Kidney (tissue), 14 donors: Measurements from ENCODE around the gene UBE4B. TPM values are rescaled to one million over a fixed set of nuclear protein-coding genes. Genes with fewer than 3 reads are reported as not detected.

Source experiments
- DNase-seq, 5 donors: peaks; one replicate each; pipeline ENCODE4 v3.0.0-alpha.2; 2013 to 2020
- FAIRE-seq: peaks from 2 replicates; lab custom pipeline; 2012; peaks lifted over from hg19 to GRCh38; lab: Jason Lieb, UNC
- H3K27ac ChIP-seq, 2 donors: one replicate each; pipeline ENCODE4 v1.7.0; 2013; ENCODE audit warnings: low read depth in 2 of 2, low read length in 2 of 2, inconsistent platforms in 1 of 2
- H3K27me3 ChIP-seq: one replicate; pipeline ENCODE4 v1.7.1; 2013; ENCODE audit warnings: low read length, inconsistent platforms; ENCODE audit not compliant: control insufficient read depth, insufficient read depth
- H3K36me3 ChIP-seq, 3 donors: one replicate each; pipeline versions ENCODE4 v1.7.0 to v1.7.1; 2013; ENCODE audit warnings: low read length in 3 of 3, control low read depth in 1 of 3, inconsistent platforms in 1 of 3; ENCODE audit not compliant: insufficient read depth in 3 of 3, control insufficient read depth in 2 of 3
- H3K4me1 ChIP-seq, 3 donors: one replicate each; pipeline versions ENCODE4 v1.7.0 to v1.7.1; 2013; ENCODE audit warnings: low read length in 3 of 3, inconsistent platforms in 1 of 3, low read depth in 1 of 3; ENCODE audit not compliant: control insufficient read depth in 2 of 3, insufficient read depth in 2 of 3
- H3K4me3 ChIP-seq, 3 donors: one replicate each; pipeline versions ENCODE4 v1.7.0 to v1.8.1; 2013; ENCODE audit warnings: low read length in 3 of 3, control low read depth in 1 of 3, inconsistent platforms in 1 of 3
- H3K9ac ChIP-seq, 3 donors: one replicate each; pipeline versions ENCODE4 v1.7.0 to v1.7.1; 2013; ENCODE audit warnings: low read length in 3 of 3, control low read depth in 1 of 3, inconsistent platforms in 1 of 3
- H3K9me3 ChIP-seq, 3 donors: one replicate each; pipeline versions ENCODE4 v1.7.0 to v1.7.1; 2013; ENCODE audit warnings: low read length in 3 of 3, control low read depth in 1 of 3, inconsistent platforms in 1 of 3; ENCODE audit not compliant: control insufficient read depth in 2 of 3, insufficient read depth in 1 of 3
- intact Hi-C: fragments of 100-400 bp; cut with DNase I; formaldehyde crosslinking; loops from one replicate; pipeline ENCODE4 v1.11.1; 2022
- polyA plus RNA-seq: library from polyadenylated mRNA; stranded (reverse); fragments of 350-450 nt; fragmentation: Illumina TruSeq; extraction: RNeasy Lipid Tissue Mini Kit (QIAGEN cat#74804); gene quantifications from one replicate; pipeline ENCODE4 v1.2.3, GENCODE V29; 2014; ENCODE audit warnings: low read depth, low replicate concordance; ENCODE audit not compliant: insufficient read depth
- total RNA-seq: library from RNA; stranded (reverse); fragmentation: NEBNext Ultra II Directional; extraction: Animal tissue kit (Norgen Biotek cat#: 25700); gene quantifications from one replicate; pipeline ENCODE4 v1.2.1, GENCODE V29; 2021
- TF ChIP-seq, protein P1 (sequence below): IDR thresholded peaks from 3 replicates; pipeline ENCODE4 v1.5.1; 2012; ENCODE audit warnings: mild to moderate bottlenecking, moderate library complexity, borderline replicate concordance; ENCODE audit not compliant: insufficient read depth; ENCODE audit errors: extremely low read depth
- donor health status: control.
- donor health status: control.
- donor health status: control.
- donor health status: control.
- donor health status: control.
- donor health status: DM: yes; HTN: yes; CAD: no.
- donor health status: Normal renal cell carcinoma (clear cell type).

Gene UBE4B
- total and polyA plus RNA-seq, 2 donors from 2014 or later = 13.3 to 33.5 TPM

- no peak overlapping the region for H3K27ac ChIP-seq
- FAIRE-seq = no peak
- TF ChIP-seq, protein P1, sequence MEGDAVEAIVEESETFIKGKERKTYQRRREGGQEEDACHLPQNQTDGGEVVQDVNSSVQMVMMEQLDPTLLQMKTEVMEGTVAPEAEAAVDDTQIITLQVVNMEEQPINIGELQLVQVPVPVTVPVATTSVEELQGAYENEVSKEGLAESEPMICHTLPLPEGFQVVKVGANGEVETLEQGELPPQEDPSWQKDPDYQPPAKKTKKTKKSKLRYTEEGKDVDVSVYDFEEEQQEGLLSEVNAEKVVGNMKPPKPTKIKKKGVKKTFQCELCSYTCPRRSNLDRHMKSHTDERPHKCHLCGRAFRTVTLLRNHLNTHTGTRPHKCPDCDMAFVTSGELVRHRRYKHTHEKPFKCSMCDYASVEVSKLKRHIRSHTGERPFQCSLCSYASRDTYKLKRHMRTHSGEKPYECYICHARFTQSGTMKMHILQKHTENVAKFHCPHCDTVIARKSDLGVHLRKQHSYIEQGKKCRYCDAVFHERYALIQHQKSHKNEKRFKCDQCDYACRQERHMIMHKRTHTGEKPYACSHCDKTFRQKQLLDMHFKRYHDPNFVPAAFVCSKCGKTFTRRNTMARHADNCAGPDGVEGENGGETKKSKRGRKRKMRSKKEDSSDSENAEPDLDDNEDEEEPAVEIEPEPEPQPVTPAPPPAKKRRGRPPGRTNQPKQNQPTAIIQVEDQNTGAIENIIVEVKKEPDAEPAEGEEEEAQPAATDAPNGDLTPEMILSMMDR = no peak
- H3K9ac ChIP-seq = no peak overlapping the region
- no peak for DNase-seq
- intact Hi-C loops = no loop called here
- H3K36me3 ChIP-seq = peaks cover 5 to 41% (median 21%) of the 10 kb centered on the region in 3 donors
- H3K27me3 ChIP-seq = no peaks in the 10 kb centered on the region
- no peak overlapping the region for H3K4me3 ChIP-seq
- no peaks in the 10 kb centered on the region for H3K9me3 ChIP-seq
- no peaks in the 10 kb centered on the region for H3K4me1 ChIP-seq
These were observed 99.6 kb downstream of the UBE4B start for GRCh38 chr1:10132316-10132715.

GRCh38 chr1:10132852-10133251 lies 100.1 kb downstream of the UBE4B start:
- intact Hi-C loops = no loop called here
- Histone ChIP-seq H3K4me1 (no peaks in the 10 kb centered on the region), H3K9ac (no peak overlapping the region), H3K27ac (no peak overlapping the region), H3K9me3 (no peaks in the 10 kb centered on the region), H3K4me3 (no peak overlapping the region), H3K36me3 (peaks cover 5 to 38% (median 21%) of the 10 kb centered on the region in 3 donors), H3K27me3 (no peaks in the 10 kb centered on the region)
- TF ChIP-seq, protein P1 = no peak
- FAIRE-seq (no peak), DNase-seq (no peak)

GRCh38 chr1:10140981-10141380 lies 108.2 kb downstream of the UBE4B start:
- peaks cover 2 to 12% (median 8%) of the 10 kb centered on the region in 3 donors for H3K36me3 ChIP-seq
- H3K9ac ChIP-seq = no peak overlapping the region
- DNase-seq (no peak), FAIRE-seq (no peak)
- no peaks in the 10 kb centered on the region for H3K4me1 ChIP-seq
- H3K27ac ChIP-seq = no peak overlapping the region
- TF ChIP-seq, protein P1 = no peak
- intact Hi-C loops = no loop called here
- no peaks in the 10 kb centered on the region for H3K9me3 ChIP-seq
- no peak overlapping the region for H3K4me3 ChIP-seq
- no peaks in the 10 kb centered on the region for H3K27me3 ChIP-seq

- Histone ChIP-seq H3K27me3 (no peaks in the 10 kb centered on the region), H3K36me3 (peaks cover 2 to 8% (median 3%) of the 10 kb centered on the region in 3 donors), H3K4me1 (no peaks in the 10 kb centered on the region), H3K9ac (no peak overlapping the region), H3K4me3 (no peak overlapping the region), H3K9me3 (no peaks in the 10 kb centered on the region), H3K27ac (no peak overlapping the region)
- TF ChIP-seq, protein P1 = no peak
- DNase-seq (no peak), FAIRE-seq (no peak)
- intact Hi-C loops = no loop called here
These were observed 111.3 kb downstream of the UBE4B start for GRCh38 chr1:10143961-10144485.
